Gastrocnemius medialis (tissue), 4 donors: Measurements from ENCODE around the gene KIF22. TPM values are rescaled to one million over a fixed set of nuclear protein-coding genes. Genes with fewer than 3 reads are reported as not detected.

ENCODE experiments used
- ATAC-seq, 2 donors: fragments of 150-250 bp; one replicate each; pipeline ENCODE4 v1.9.1; 2016
- DNase-seq, 2 donors: peaks; one replicate each; pipeline ENCODE4 v3.0.0-alpha.2; 2019
- H3K27ac ChIP-seq, 4 donors: fragments of 200-600 bp; sonication (generic); 1 replicate in 1 of 4; 2 replicates in 3 of 4; pipeline ENCODE4 v1.5.1; 2016 to 2018; ENCODE audit warnings: mild to moderate bottlenecking in 2 of 4, moderate library complexity in 1 of 4
- H3K27me3 ChIP-seq, 3 donors: fragments of 200-600 bp; sonication (generic) in 2 of 3; 1 replicate in 1 of 3; 2 replicates in 2 of 3; pipeline versions ENCODE4 v1.5.1 to v1.6.0; 2016 to 2019; ENCODE audit warnings: mild to moderate bottlenecking in 1 of 3, moderate library complexity in 1 of 3
- H3K36me3 ChIP-seq, 2 donors: fragments of 200-600 bp; sonication (generic) in 1 of 2; one replicate each; pipeline ENCODE4 v1.5.1; 2017 to 2018
- H3K4me1 ChIP-seq, 2 donors: fragments of 200-600 bp; sonication (generic) in 1 of 2; one replicate each; pipeline ENCODE4 v1.5.1; 2016 to 2017; ENCODE audit warnings: mild to moderate bottlenecking in 2 of 2
- H3K4me3 ChIP-seq, 4 donors: fragments of 200-600 bp; sonication (generic) in 3 of 4; 1 replicate in 1 of 4; 2 replicates in 3 of 4; pipeline ENCODE4 v1.5.1; 2016 to 2019; ENCODE audit warnings: mild to moderate bottlenecking in 2 of 4
- H3K9me3 ChIP-seq, 3 donors: fragments of 200-600 bp; sonication (generic) in 2 of 3; 1 replicate in 1 of 3; 2 replicates in 2 of 3; pipeline ENCODE4 v1.5.1; 2016 to 2019
- CTCF ChIP-seq, 5 experiments: fragments of 450-650 bp in 3 of 5; fragments of 200-600 bp in 2 of 5; sonication (generic) in 2 of 5; IDR thresholded peaks in 4 of 5; conservative IDR thresholded peaks in 1 of 5; 1 replicate in 4 of 5; 2 replicates in 1 of 5; pipeline ENCODE4 v1.5.1; 2016 to 2019; ENCODE audit warnings: antibody characterized with exemption in 5 of 5, mild to moderate bottlenecking in 3 of 5, moderate library complexity in 3 of 5
- POLR2A ChIP-seq, 2 donors: fragments of 450-650 bp; IDR thresholded peaks; one replicate each; pipeline ENCODE4 v1.6.1; 2017; ENCODE audit warnings: antibody characterized with exemption in 2 of 2, mild to moderate bottlenecking in 2 of 2, moderate library complexity in 2 of 2
- in situ Hi-C, 4 donors: fragments of 200-750 bp; cut with MboI; loops; one replicate each; pipeline versions ENCODE4 v1.15.0 to v1.8.0; 2017; ENCODE audit warnings: low sequenced_read_pairs in 4 of 4
- intact Hi-C: fragments of 100-400 bp; cut with DNase I; formaldehyde crosslinking; loops from one replicate; pipeline ENCODE4 v1.15.1; 2023; ENCODE audit warnings: low total_unique reads
- total RNA-seq, 4 donors: library from RNA; depleted of rRNA; stranded (reverse); fragments of >200 nt; gene quantifications; one replicate each; pipeline versions ENCODE4 v1.1.0 to v1.2.3, GENCODE V29; 2016

Gene KIF22
- total RNA-seq, 4 donors from 2014 or later: 9.0 to 13.9 (median 12.8) TPM

GRCh38 chr16:29848420-29849297 lies 58.1 kb downstream of the KIF22 start:
- Histone ChIP-seq H3K4me3 (no peak overlapping the region), H3K36me3 (peaks cover 0 to 41% of the 10 kb centered on the region in 2 donors), H3K4me1 (no peaks in the 10 kb centered on the region), H3K27ac (no peak overlapping the region), H3K27me3 (no peaks in the 10 kb centered on the region), H3K9me3 (no peaks in the 10 kb centered on the region)
- peak; percentile 50 to 87 for ATAC-seq
- TF ChIP-seq POLR2A (IDR thresholded peaks at IDR 0.05) (no peak), CTCF (IDR thresholded peaks at IDR 0.05 in 4 of 5, conservative IDR thresholded peaks at IDR 0.05 in 1 of 5) (peak; percentile 72 to 93 (median 84))
- intact Hi-C loops (loop anchor here (1.0 kb wide), 2 partner anchors 43 to 148 kb away; no protein-coding TSS in a partner anchor), in situ Hi-C loops (loop anchor here in 3 of 4 donors (5.0 to 10.0 kb wide), 2 partner anchors 146 to 154 kb away; no protein-coding TSS in a partner anchor)
- DNase-seq: peak; percentile 33 to 50

- DNase-seq (no peak), ATAC-seq (no peak)
- Histone ChIP-seq H3K27ac (no peak overlapping the region), H3K27me3 (no peaks in the 10 kb centered on the region), H3K4me3 (no peak overlapping the region), H3K9me3 (no peaks in the 10 kb centered on the region), H3K36me3 (peaks cover 0 to 34% of the 10 kb centered on the region in 2 donors), H3K4me1 (no peaks in the 10 kb centered on the region)
- TF ChIP-seq POLR2A (IDR thresholded peaks at IDR 0.05) (no peak), CTCF (IDR thresholded peaks at IDR 0.05 in 4 of 5, conservative IDR thresholded peaks at IDR 0.05 in 1 of 5) (no peak)
- in situ Hi-C loops (loop anchor here in 3 of 4 donors (5.0 to 10.0 kb wide), 2 partner anchors 147 to 155 kb away; no protein-coding TSS in a partner anchor), intact Hi-C loops (no loop called here)
These were observed 59.0 kb downstream of the KIF22 start for GRCh38 chr16:29849505-29849904.

- Histone ChIP-seq H3K27me3 (no peaks in the 10 kb centered on the region), H3K4me1 (no peaks in the 10 kb centered on the region), H3K27ac (no peak overlapping the region), H3K9me3 (no peaks in the 10 kb centered on the region), H3K36me3 (peaks cover 0 to 20% of the 10 kb centered on the region in 2 donors), H3K4me3 (no peak overlapping the region)
- intact Hi-C loops (no loop called here), in situ Hi-C loops (no loop called here)
- ATAC-seq (no peak), DNase-seq (no peak)
- no peak for TF ChIP-seq POLR2A (IDR thresholded peaks at IDR 0.05)
- no peak for TF ChIP-seq CTCF (IDR thresholded peaks at IDR 0.05 in 4 of 5, conservative IDR thresholded peaks at IDR 0.05 in 1 of 5)
These were observed 60.4 kb downstream of the KIF22 start for GRCh38 chr16:29850998-29851397.

GRCh38 chr16:29852654-29853053 lies 62.1 kb downstream of the KIF22 start:
- H3K27ac ChIP-seq: peak overlapping the region in 3 of 4 donors; percentile 20 to 49 (median 44)

More at GRCh38 chr16:29852654-29853053, 62.1 kb downstream of the KIF22 start:
- Histone ChIP-seq H3K9me3 (no peaks in the 10 kb centered on the region), H3K4me1 (no peaks in the 10 kb centered on the region), H3K36me3 (peaks cover 0 to 4% of the 10 kb centered on the region in 2 donors), H3K27me3 (no peaks in the 10 kb centered on the region), H3K4me3 (no peak overlapping the region)
- no peak for DNase-seq
- in situ Hi-C loops: no loop called here
- intact Hi-C loops: no loop called here
- peak in 1 of 2 donors; percentile 28 for ATAC-seq
- TF ChIP-seq POLR2A (IDR thresholded peaks at IDR 0.05) (no peak), CTCF (IDR thresholded peaks at IDR 0.05 in 4 of 5, conservative IDR thresholded peaks at IDR 0.05 in 1 of 5) (no peak)
